GM10248 (cell line): ENCODE measurements around the gene NFE2L1.

Experiments
- CTCF ChIA-PET: fragments of 300-600 bp; sonication (Branson Sonifier 250); formaldehyde crosslinking; extraction: SDS; loops from one replicate; lab custom pipeline; 2021; ENCODE audit warnings: antibody characterized with exemption; lab: Yijun Ruan, JAX
- POLR2A ChIA-PET: fragments of 350-650 bp; sonication (Branson Sonifier 250); formaldehyde crosslinking; extraction: SDS; loops from one replicate; lab custom pipeline; 2020; ENCODE audit warnings: antibody characterized with exemption; lab: Yijun Ruan, JAX
- DNase-seq: peaks from one replicate; pipeline ENCODE4 v3.0.0; 2012; ENCODE audit errors: extremely low spot score
- CTCF ChIP-seq: IDR thresholded peaks from 2 replicates; pipeline ENCODE4 v1.5.1; 2012; ENCODE audit warnings: mild to moderate bottlenecking, low read depth; ENCODE audit errors: extremely low read depth, missing control alignments, control extremely low read depth

Gene NFE2L1

GRCh38 chr17:48021934-48022333 is 26.2 kb upstream of the NFE2L1 start:
- no peak for DNase-seq
- CTCF ChIA-PET: interaction anchor here (2.5 to 14.2 kb wide), 4 partner anchors 49 to 179 kb away, joined by 12 to 305 read pairs (median 88); partner anchors contain the start of genes CDK5RAP3 and SCRN2
- POLR2A ChIA-PET: no interaction called here
- no peak for TF ChIP-seq CTCF

- no peak for DNase-seq
- no peak for TF ChIP-seq CTCF
- ChIA-PET CTCF (interaction anchor here (14.2 kb wide), 1 partner anchor 50 kb away, joined by 305 read pairs; the partner anchor contains the start of gene CDK5RAP3), POLR2A (no interaction called here)
Measured at GRCh38 chr17:48022901-48023300, 25.3 kb upstream of the NFE2L1 start.

DNA sequence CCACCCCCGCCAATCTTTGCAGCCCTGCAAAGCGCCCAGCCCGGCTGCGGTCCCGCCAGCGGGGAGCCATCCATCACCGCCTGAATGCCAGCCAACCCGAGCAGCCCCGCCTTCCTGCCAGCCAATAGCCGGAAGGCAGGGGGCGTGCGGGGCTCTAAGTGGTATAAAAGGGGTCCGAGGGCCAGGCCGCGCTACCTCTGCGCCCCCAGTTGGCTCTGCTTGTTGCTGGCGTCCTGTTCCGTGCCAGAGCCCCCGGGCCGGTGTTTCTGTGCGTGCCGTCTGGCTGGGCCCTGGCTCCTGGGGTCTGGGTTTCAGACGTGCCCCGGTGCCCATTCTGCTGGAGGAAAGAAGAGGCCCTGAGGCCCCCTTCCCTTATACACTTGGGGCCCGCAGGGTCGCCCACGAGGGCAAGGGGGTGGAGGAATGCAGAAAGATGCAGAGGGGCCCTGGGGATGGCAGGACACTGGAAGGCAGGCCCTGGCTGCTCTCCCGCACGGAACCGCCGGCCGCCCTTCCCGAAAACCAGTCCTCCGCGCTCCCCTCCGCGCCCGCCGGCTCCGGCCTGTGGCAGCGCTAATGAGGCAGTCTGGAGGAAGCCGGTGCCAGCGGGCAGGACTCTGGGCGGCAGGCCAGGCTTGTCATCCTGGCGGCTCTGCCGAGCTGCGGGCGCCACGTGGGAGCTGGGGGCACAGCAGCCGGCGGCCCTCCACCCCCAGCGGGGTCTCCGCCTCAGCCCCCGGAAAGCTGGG is 24.6 kb upstream of the NFE2L1 start:
- ChIA-PET CTCF (no interaction called here), POLR2A (no interaction called here)
- no peak for DNase-seq
- TF ChIP-seq CTCF: peak; percentile 10

GRCh38 chr17:48024149-48025039 is 23.8 kb upstream of the NFE2L1 start:
- no peak for TF ChIP-seq CTCF
- ChIA-PET POLR2A (no interaction called here), CTCF (interaction anchor here (0.9 to 7.4 kb wide), 28 partner anchors 10 to 588 kb away, joined by 3 to 195 read pairs (median 7); partner anchors contain the start of genes CDK5RAP3, NFE2L1 and SNX11)
- DNase-seq: no peak

GRCh38 chr17:48025040-48025903 is 22.9 kb upstream of the NFE2L1 start:
- ChIA-PET CTCF (interaction anchor here (0.6 to 7.4 kb wide), 53 partner anchors 10 to 854 kb away, joined by 3 to 195 read pairs (median 4); partner anchors contain the start of genes CBX1, CDK5RAP3, HOXB5 and HOXB8), POLR2A (no interaction called here)
- DNase-seq: peak; percentile 96
- peak; percentile 84 for TF ChIP-seq CTCF
